NT2/D1 (cell line): ENCODE data around the gene ABR.
A peak's percentile ranks its signal among the peaks of the same experiment; 100 is the strongest.
"Not testable (repeated sequence)": the region's sequence is repeated elsewhere in the genome, so short reads cannot be mapped to it uniquely, and the experiment has no call there.

Source experiments
- DNase-seq: peaks from one replicate; pipeline ENCODE4 v3.0.0-alpha.2; 2011; ENCODE audit warnings: low read depth, low spot score
- H3K27me3 ChIP-seq: 2 replicates; pipeline ENCODE4 v1.6.0; 2011; ENCODE audit warnings: mild to moderate bottlenecking; ENCODE audit not compliant: insufficient read length, insufficient read depth
- H3K36me3 ChIP-seq: 2 replicates; pipeline ENCODE4 v1.6.1; 2011; ENCODE audit warnings: mild to moderate bottlenecking, low read length, mixed read lengths; ENCODE audit not compliant: insufficient read depth, insufficient read length
- H3K4me1 ChIP-seq: 2 replicates; pipeline ENCODE4 v1.5.1; 2011; ENCODE audit not compliant: insufficient read depth, insufficient read length
- H3K4me3 ChIP-seq: 2 replicates; pipeline ENCODE4 v1.5.1; 2011; ENCODE audit warnings: low read depth; ENCODE audit not compliant: insufficient read length
- H3K9ac ChIP-seq: 2 replicates; pipeline ENCODE4 v1.6.0; 2011; ENCODE audit warnings: low read depth; ENCODE audit not compliant: insufficient read length
- H3K9me3 ChIP-seq: 2 replicates; pipeline ENCODE4 v1.5.1; 2011; ENCODE audit warnings: mild to moderate bottlenecking, low read length; ENCODE audit not compliant: insufficient read depth
- SUZ12 ChIP-seq: IDR thresholded peaks from 2 replicates; pipeline ENCODE4 v1.6.1; 2011; ENCODE audit not compliant: insufficient read length, insufficient read depth; ENCODE audit errors: extremely low read depth
- YY1 ChIP-seq: IDR thresholded peaks from 2 replicates; pipeline ENCODE4 v1.6.1; 2011; ENCODE audit not compliant: insufficient read length, insufficient read depth
- ZNF274 ChIP-seq: IDR thresholded peaks from 2 replicates; pipeline ENCODE4 v1.6.1; 2011; ENCODE audit warnings: mild to moderate bottlenecking, low read depth, low read length

Gene ABR

DNA sequence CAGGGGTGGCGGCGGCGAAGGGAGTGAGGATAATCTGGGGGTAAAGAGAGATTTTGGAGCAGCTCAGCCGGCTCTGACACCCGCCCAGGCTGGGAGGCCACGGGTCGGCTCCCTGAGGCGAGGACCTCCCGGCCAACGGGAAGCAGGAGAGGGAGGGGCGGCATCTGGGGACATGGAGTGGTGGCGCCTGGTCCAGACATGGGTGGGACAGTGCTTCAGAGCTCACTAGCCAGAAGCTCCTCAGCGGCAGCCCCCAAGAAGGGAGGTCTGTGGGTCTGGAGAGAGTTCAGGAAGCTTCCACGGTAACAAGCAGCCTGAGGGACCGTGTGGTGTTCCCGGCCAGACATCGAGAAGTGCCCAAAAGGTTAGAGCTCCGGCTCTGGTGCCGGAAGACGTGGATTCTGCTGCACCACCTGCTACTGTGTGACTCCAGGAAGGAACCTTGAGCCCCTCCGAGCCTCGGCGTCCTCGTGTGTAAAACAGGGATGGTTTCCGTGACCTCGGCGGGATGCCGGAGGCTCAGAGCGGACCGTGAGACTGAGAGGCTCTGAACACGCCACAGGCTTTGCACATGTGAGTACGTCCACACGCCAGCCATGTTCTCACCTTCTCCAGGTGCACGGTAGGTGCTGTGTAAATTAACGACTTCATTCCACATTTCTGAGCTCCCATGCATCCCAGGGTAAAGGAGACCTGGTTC lies 126.0 kb downstream of the ABR start:
- TF ChIP-seq ZNF274 = no peak
- TF ChIP-seq YY1 = no peak
- TF ChIP-seq SUZ12 = no peak

GRCh38 chr17:1050996-1051925 lies 128.5 kb downstream of the ABR start:
- H3K4me3 ChIP-seq = no peak overlapping the region
- DNase-seq = no peak
- H3K27me3 ChIP-seq = no peaks in the 10 kb centered on the region
- TF ChIP-seq SUZ12 (no peak), ZNF274 (no peak), YY1 (no peak)
- peaks cover 44% of the 10 kb centered on the region for H3K36me3 ChIP-seq
- no peaks in the 10 kb centered on the region for H3K9me3 ChIP-seq
- H3K4me1 ChIP-seq = peaks cover 5% of the 10 kb centered on the region
- no peak overlapping the region for H3K9ac ChIP-seq

More for the DNA sequence above, 126.0 kb downstream of the ABR start:
- no peak for DNase-seq
- no peaks in the 10 kb centered on the region for H3K27me3 ChIP-seq
- H3K9me3 ChIP-seq = no peaks in the 10 kb centered on the region
- no peak overlapping the region for H3K4me3 ChIP-seq
- H3K9ac ChIP-seq = no peak overlapping the region
- H3K4me1 ChIP-seq = peaks cover 3% of the 10 kb centered on the region
- peaks cover 56% of the 10 kb centered on the region for H3K36me3 ChIP-seq

DNA sequence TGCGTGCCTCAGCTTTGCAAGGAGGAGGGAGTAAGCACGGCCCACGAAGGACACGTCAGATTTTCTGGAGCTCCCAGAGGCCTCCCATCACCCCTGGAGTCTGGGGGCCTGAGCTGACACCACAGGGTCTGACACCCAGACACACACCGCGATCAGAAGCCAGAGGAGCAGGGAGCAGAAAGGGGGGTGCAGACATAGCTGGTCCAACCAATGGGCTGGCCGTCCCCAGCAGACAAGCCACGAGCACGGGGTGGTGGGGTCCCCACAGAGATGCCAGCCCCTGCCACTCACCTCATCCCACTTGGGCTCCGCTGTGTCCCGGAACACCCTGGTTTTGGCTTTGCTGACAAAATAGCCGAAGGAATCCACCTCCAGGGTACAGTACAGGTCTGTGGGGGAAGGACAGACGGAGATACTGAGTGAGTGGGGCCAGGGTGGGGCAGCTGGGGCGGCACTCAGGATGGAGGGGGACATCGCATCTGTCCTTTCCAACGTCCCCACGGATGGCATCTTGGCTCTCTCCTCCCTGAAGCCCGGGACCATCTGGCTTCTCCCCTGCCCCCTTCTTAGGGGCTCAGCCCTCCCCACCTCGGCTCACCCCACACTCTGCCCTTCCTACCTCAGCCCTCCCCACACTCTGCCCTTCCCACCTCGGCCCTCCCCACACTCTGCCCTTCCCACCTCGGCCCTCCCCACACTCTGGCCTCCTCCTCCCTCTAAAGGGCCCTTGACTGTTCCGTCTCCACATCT lies 129.4 kb downstream of the ABR start:
- H3K9me3 ChIP-seq = no peaks in the 10 kb centered on the region
- DNase-seq = no peak
- no peak overlapping the region for H3K4me3 ChIP-seq
- H3K4me1 ChIP-seq = peaks cover 2% of the 10 kb centered on the region
- H3K9ac ChIP-seq = no peak overlapping the region
- TF ChIP-seq SUZ12 (no peak), YY1 (no peak), ZNF274 (no peak)
- no peaks in the 10 kb centered on the region for H3K27me3 ChIP-seq
- H3K36me3 ChIP-seq = peaks cover 40% of the 10 kb centered on the region

DNA sequence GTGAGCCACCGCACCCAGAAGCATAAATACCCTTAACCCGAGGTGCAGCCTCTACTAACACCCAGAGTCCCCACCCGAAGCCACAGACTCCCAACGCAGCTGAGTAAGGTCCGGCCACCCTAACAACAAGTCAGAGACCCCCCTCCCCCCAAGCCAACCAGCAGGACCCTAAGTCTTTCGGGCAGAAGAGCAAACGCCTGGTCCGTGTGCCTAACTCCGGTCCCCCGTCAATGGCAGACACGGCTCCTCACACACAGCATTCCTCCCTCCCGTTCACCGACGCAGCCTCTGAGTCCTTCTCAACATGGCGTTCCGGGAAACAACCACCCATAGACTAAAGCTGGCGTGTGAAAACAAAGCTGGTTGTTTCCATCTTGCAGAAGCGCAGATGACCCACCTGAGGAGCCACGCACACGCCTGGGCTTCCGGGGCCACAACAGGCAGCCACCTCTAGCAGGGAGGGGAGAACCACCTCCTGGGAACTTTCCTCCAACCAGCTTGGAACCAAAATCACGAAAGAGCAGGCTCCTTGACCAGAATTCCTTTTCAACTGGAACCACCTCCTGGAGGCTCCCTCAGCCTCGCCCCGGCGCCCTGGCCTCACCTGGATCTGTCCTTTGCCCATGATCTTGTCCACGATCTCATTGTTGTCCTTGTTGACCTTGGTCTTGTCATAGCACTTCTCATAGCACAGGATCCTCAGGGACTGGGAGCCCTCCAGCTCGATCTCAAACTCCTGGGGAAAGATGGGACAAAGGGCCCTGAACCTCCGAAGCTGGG lies 130.1 kb downstream of the ABR start:
- H3K9ac ChIP-seq = no peak overlapping the region
- H3K36me3 ChIP-seq = peaks cover 32% of the 10 kb centered on the region
- TF ChIP-seq YY1 (no peak), SUZ12 (no peak), ZNF274 (no peak)
- H3K9me3 ChIP-seq = no peaks in the 10 kb centered on the region
- no peak for DNase-seq
- H3K4me1 ChIP-seq = peaks cover 2% of the 10 kb centered on the region
- no peak overlapping the region for H3K4me3 ChIP-seq
- H3K27me3 ChIP-seq = no peaks in the 10 kb centered on the region

GRCh38 chr17:1048516-1049115 lies 131.2 kb downstream of the ABR start:
- Histone ChIP-seq H3K4me3 (peak overlapping the region; percentile 2), H3K36me3 (peaks cover 24% of the 10 kb centered on the region)
- not testable (repeated sequence) for DNase-seq, H3K4me1 ChIP-seq, H3K27me3 ChIP-seq, H3K9ac ChIP-seq, H3K9me3 ChIP-seq

- TF ChIP-seq ZNF274 = no peak
- TF ChIP-seq SUZ12 = no peak
- no peak for TF ChIP-seq YY1
- Histone ChIP-seq H3K4me1 (peaks cover 2% of the 10 kb centered on the region), H3K9me3 (no peaks in the 10 kb centered on the region), H3K9ac (no peak overlapping the region), H3K36me3 (peaks cover 23% of the 10 kb centered on the region), H3K27me3 (no peaks in the 10 kb centered on the region), H3K4me3 (no peak overlapping the region)
- DNase-seq = no peak
Measured at GRCh38 chr17:1047879-1048470, 131.8 kb downstream of the ABR start.
